Caco-2 (cell line): ENCODE results near the gene CEP20. TPM values are rescaled to one million over a fixed set of nuclear protein-coding genes. Genes with fewer than 3 reads are reported as not detected.

Experiments
- BruUV-seq: library from RNA; stranded (reverse); fragments of 400-500 nt; replicated peaks from 2 replicates; lab custom pipeline; 2021; lab: Mats Ljungman, UMichigan
- CTCF ChIA-PET: fragments of 300-600 bp; sonication (Branson Sonifier 250); formaldehyde crosslinking; loops from one replicate; lab custom pipeline; 2022; ENCODE audit warnings: antibody characterized with exemption; lab: Charles Lee
- POLR2A ChIA-PET: fragments of 300-600 bp; sonication (Branson Sonifier 250); formaldehyde crosslinking; loops from one replicate; lab custom pipeline; 2022; ENCODE audit warnings: antibody characterized with exemption; lab: Charles Lee
- DNase-seq, 2 experiments: peaks; one replicate each; pipeline versions ENCODE4 v3.0.0 to v3.0.0-alpha.2; 2020 to 2022
- H3K27me3 ChIP-seq: replicated peaks from 2 replicates; pipeline ENCODE4 v1.6.0; 2011; ENCODE audit warnings: low read length; ENCODE audit not compliant: control insufficient read depth, insufficient read depth
- H3K36me3 ChIP-seq: 2 replicates; pipeline ENCODE4 v1.5.1; 2011; ENCODE audit warnings: low read length; ENCODE audit not compliant: control insufficient read depth, insufficient read depth
- H3K4me1 ChIP-seq: fragments of 250-450 bp; sonication (Bioruptor Pico); 2 replicates; pipeline ENCODE4 v1.5.1; 2020; ENCODE audit warnings: mild to moderate bottlenecking
- H3K4me3 ChIP-seq: 2 replicates; pipeline ENCODE4 v1.5.1; 2011; ENCODE audit warnings: low read depth, mild to moderate bottlenecking, control low read depth, low read length
- H3K9me3 ChIP-seq: fragments of 250-450 bp; sonication (Bioruptor Pico); 2 replicates; pipeline ENCODE4 v1.5.1; 2020; ENCODE audit warnings: mild to moderate bottlenecking, moderate library complexity
- H3K27ac Mint-ChIP-seq: one replicate; pipeline ENCODE4 v1.8.0; 2022; ENCODE audit warnings: mixed read lengths; ENCODE audit not compliant: unreplicated experiment
- H3K27me3 Mint-ChIP-seq: one replicate; pipeline ENCODE4 v1.8.0; 2022; ENCODE audit warnings: mixed read lengths; ENCODE audit not compliant: insufficient read depth, unreplicated experiment
- H3K36me3 Mint-ChIP-seq: one replicate; pipeline ENCODE4 v1.8.0; 2022; ENCODE audit warnings: mild to moderate bottlenecking, mixed read lengths; ENCODE audit not compliant: insufficient read depth, unreplicated experiment
- H3K4me1 Mint-ChIP-seq: one replicate; pipeline ENCODE4 v1.8.0; 2022; ENCODE audit warnings: low read depth, mixed read lengths; ENCODE audit not compliant: unreplicated experiment
- H3K4me3 Mint-ChIP-seq: one replicate; pipeline ENCODE4 v1.8.0; 2022; ENCODE audit warnings: mild to moderate bottlenecking, moderate library complexity, mixed read lengths; ENCODE audit not compliant: unreplicated experiment
- H3K9me3 Mint-ChIP-seq: one replicate; pipeline ENCODE4 v1.8.0; 2022; ENCODE audit warnings: mixed read lengths; ENCODE audit not compliant: unreplicated experiment
- intact Hi-C: fragments of 100-400 bp; cut with micrococcal nuclease; formaldehyde crosslinking; loops from one replicate; pipeline ENCODE4 v1.10.0; 2022; ENCODE audit not compliant: unreplicated experiment
- total RNA-seq: library from RNA; stranded (reverse); gene quantifications from 2 replicates; pipeline ENCODE4 v1.2.3, GENCODE V29; 2022
- TF ChIP-seq, protein P1 (sequence below), 2 experiments: fragments of 200-600 bp in 1 of 2; IDR thresholded peaks; 1 replicate in 1 of 2; 2 replicates in 1 of 2; pipeline versions ENCODE4 v1.5.1 to v1.8.0; 2011 to 2022; ENCODE audit warnings: antibody characterized with exemption in 1 of 2, control low read depth in 1 of 2, inconsistent platforms in 1 of 2, low read depth in 1 of 2, low read length in 1 of 2, mild to moderate bottlenecking in 1 of 2, moderate library complexity in 1 of 2; ENCODE audit not compliant: insufficient read depth in 1 of 2, severe bottlenecking in 1 of 2, unreplicated experiment in 1 of 2

Gene CEP20
- total RNA-seq, 1 experiment from 2014 or later: 26.0 TPM

DNA sequence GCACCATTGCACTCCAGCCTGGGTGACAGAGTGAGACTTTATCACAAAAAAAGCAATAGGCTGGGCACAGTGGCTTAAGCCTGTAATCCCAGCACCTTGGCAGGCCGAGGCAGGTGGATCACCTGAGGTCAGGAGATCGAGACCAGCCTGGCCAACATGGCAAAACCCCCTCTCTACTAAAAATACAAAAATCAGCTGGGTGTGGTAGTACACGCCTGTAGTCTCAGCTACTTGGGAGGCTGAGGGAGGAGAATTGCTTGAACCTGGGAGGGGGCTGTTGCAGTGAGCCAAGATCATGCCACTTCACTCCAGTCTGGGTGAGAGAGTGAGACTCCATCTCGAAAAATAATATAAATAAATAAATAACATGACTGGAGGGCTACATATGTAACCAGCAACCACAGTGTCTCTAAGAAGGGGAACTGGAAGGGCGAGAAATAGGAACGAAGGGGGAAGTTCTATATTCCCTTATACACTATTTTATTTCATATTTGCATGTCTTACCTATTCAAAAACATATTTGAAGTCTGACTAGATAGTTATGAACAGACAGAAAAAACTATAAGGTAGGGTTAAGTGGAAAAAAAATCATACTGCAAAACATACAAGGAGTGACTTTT, 57.5 kb downstream of the CEP20 start:
- intact Hi-C loops: no loop called here
- H3K36me3 ChIP-seq: no peaks in the 10 kb centered on the region
- no peak for DNase-seq
- ChIA-PET POLR2A (no interaction called here), CTCF (no interaction called here)
- no TSS peak for BruUV-seq
- no peaks in the 10 kb centered on the region for H3K4me1 Mint-ChIP-seq
- no peaks in the 10 kb centered on the region for H3K36me3 Mint-ChIP-seq
- no peaks in the 10 kb centered on the region for H3K27me3 ChIP-seq
- H3K4me1 ChIP-seq: no peaks in the 10 kb centered on the region
- TF ChIP-seq, protein P1, sequence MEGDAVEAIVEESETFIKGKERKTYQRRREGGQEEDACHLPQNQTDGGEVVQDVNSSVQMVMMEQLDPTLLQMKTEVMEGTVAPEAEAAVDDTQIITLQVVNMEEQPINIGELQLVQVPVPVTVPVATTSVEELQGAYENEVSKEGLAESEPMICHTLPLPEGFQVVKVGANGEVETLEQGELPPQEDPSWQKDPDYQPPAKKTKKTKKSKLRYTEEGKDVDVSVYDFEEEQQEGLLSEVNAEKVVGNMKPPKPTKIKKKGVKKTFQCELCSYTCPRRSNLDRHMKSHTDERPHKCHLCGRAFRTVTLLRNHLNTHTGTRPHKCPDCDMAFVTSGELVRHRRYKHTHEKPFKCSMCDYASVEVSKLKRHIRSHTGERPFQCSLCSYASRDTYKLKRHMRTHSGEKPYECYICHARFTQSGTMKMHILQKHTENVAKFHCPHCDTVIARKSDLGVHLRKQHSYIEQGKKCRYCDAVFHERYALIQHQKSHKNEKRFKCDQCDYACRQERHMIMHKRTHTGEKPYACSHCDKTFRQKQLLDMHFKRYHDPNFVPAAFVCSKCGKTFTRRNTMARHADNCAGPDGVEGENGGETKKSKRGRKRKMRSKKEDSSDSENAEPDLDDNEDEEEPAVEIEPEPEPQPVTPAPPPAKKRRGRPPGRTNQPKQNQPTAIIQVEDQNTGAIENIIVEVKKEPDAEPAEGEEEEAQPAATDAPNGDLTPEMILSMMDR (IDR thresholded peaks at IDR 0.05; ENCODE audit: insufficient read depth in 1 of 2, low read depth in 1 of 2, low read length in 1 of 2, severe bottlenecking in 1 of 2, unreplicated experiment in 1 of 2): no peak
- no peaks in the 10 kb centered on the region for H3K9me3 Mint-ChIP-seq
- no peak overlapping the region for H3K4me3 Mint-ChIP-seq
- no peak overlapping the region for H3K4me3 ChIP-seq
- no peaks in the 10 kb centered on the region for H3K9me3 ChIP-seq
- H3K27ac Mint-ChIP-seq: no peak overlapping the region
- H3K27me3 Mint-ChIP-seq: peaks cover 4% of the 10 kb centered on the region

- H3K4me1 Mint-ChIP-seq: no peaks in the 10 kb centered on the region
- ChIA-PET POLR2A (no interaction called here), CTCF (interaction anchor here (0.7 kb wide), 1 partner anchor 59 kb away, joined by 3 read pairs; the partner anchor contains the start of gene CEP20)
- Histone ChIP-seq H3K9me3 (no peaks in the 10 kb centered on the region), H3K4me3 (no peak overlapping the region), H3K4me1 (no peaks in the 10 kb centered on the region), H3K27me3 (no peaks in the 10 kb centered on the region), H3K36me3 (no peaks in the 10 kb centered on the region)
- TF ChIP-seq, protein P1 (IDR thresholded peaks at IDR 0.05; ENCODE audit: insufficient read depth in 1 of 2, low read depth in 1 of 2, low read length in 1 of 2, severe bottlenecking in 1 of 2, unreplicated experiment in 1 of 2): no peak
- no peak for DNase-seq
- peaks cover 5% of the 10 kb centered on the region for H3K27me3 Mint-ChIP-seq
- H3K9me3 Mint-ChIP-seq: no peaks in the 10 kb centered on the region
- intact Hi-C loops: no loop called here
- no peak overlapping the region for H3K4me3 Mint-ChIP-seq
- BruUV-seq: no TSS peak
- H3K27ac Mint-ChIP-seq: no peak overlapping the region
- no peaks in the 10 kb centered on the region for H3K36me3 Mint-ChIP-seq
These were observed 58.9 kb downstream of the CEP20 start for GRCh38 chr16:15829460-15829859.

GRCh38 chr16:15827709-15828343, 60.6 kb downstream of the CEP20 start:
- H3K27me3 Mint-ChIP-seq: peaks cover 3% of the 10 kb centered on the region
- TF ChIP-seq, protein P1 (IDR thresholded peaks at IDR 0.05; ENCODE audit: insufficient read depth in 1 of 2, low read depth in 1 of 2, low read length in 1 of 2, severe bottlenecking in 1 of 2, unreplicated experiment in 1 of 2): no peak
- no peaks in the 10 kb centered on the region for H3K36me3 Mint-ChIP-seq
- CTCF ChIA-PET: no interaction called here
- no peak overlapping the region for H3K4me3 Mint-ChIP-seq
- H3K4me1 ChIP-seq: no peaks in the 10 kb centered on the region
- H3K27me3 ChIP-seq: no peaks in the 10 kb centered on the region
- no peaks in the 10 kb centered on the region for H3K36me3 ChIP-seq
- no peak overlapping the region for H3K4me3 ChIP-seq
- POLR2A ChIA-PET: no interaction called here
- BruUV-seq: no TSS peak
- DNase-seq: no peak
- intact Hi-C loops: no loop called here
- no peak overlapping the region for H3K27ac Mint-ChIP-seq
- H3K9me3 Mint-ChIP-seq: no peaks in the 10 kb centered on the region
- H3K4me1 Mint-ChIP-seq: no peaks in the 10 kb centered on the region
- no peaks in the 10 kb centered on the region for H3K9me3 ChIP-seq
